T47D (cell line): Measurements from ENCODE around the gene SIAH2.

Experiments used
- DNase-seq, 2 experiments: peaks; one replicate each; pipeline versions ENCODE4 v3.0.0 to v3.0.0-alpha.2; 2011 to 2012; ENCODE audit warnings: low read depth in 1 of 2, low spot score in 1 of 2
- JUND ChIP-seq: IDR thresholded peaks from 2 replicates; pipeline ENCODE4 v1.6.1; 2012; ENCODE audit warnings: low read depth
- in situ Hi-C: cut with HindIII; loops from 2 replicates; pipeline ENCODE4 v1.10.0; 2016; ENCODE audit warnings: low sequenced_read_pairs, low pct_unique_long_range_greater_than_20kb

Gene SIAH2

GRCh38 chr3:150703299-150703755, 59.6 kb downstream of the SIAH2 start:
- in situ Hi-C loops, result no loop called here
- no peak for DNase-seq
- TF ChIP-seq JUND, result no peak

GRCh38 chr3:150699068-150699639, 63.8 kb downstream of the SIAH2 start:
- DNase-seq, result no peak
- in situ Hi-C loops, result no loop called here
- no peak for TF ChIP-seq JUND

- TF ChIP-seq JUND, result no peak
- DNase-seq, result no peak
- in situ Hi-C loops, result no loop called here
These were observed 65.3 kb downstream of the SIAH2 start for GRCh38 chr3:150697646-150698045.

- no peak for DNase-seq
- in situ Hi-C loops, result no loop called here
- TF ChIP-seq JUND, result no peak
These were observed 71.4 kb downstream of the SIAH2 start for GRCh38 chr3:150691414-150692040.
